Panc1 (cell line): ENCODE measurements around the gene RCBTB2.

ENCODE experiments used
- POLR2AphosphoS5 ChIP-seq: IDR thresholded peaks from 2 replicates; pipeline ENCODE4 v1.6.1; 2012; ENCODE audit warnings: mild to moderate bottlenecking, low read depth, low read length, moderate library complexity
- SIN3A ChIP-seq: IDR thresholded peaks from 2 replicates; pipeline ENCODE4 v1.6.1; 2012; ENCODE audit warnings: low read depth, mild to moderate bottlenecking, low read length, moderate library complexity, borderline replicate concordance; ENCODE audit not compliant: insufficient read depth
- TF ChIP-seq, protein P1 (sequence below): fragments of 450-650 bp; IDR thresholded peaks from 2 replicates; pipeline ENCODE4 v1.5.1; 2017; ENCODE audit warnings: mild to moderate bottlenecking

DNA sequence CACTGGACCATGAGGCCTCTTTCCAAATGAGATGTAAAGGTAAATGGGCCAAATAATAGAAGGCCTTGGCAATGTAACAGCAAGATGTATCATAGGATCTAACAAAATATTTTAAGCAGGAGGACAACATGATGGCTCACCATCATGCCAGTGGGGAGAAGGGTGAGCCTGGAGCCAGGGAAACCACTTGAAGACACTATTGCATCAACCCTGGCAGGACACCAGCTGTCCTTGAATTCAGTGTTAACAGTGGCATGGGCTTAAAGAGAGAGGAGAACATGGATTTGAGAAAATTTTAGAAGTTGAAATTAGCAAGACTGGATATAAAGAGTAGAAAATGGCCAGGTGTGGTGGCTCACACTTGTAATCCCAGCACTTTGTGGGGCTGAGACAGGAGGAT is 6.7 kb upstream of the RCBTB2 start:
- TF ChIP-seq, protein P1, sequence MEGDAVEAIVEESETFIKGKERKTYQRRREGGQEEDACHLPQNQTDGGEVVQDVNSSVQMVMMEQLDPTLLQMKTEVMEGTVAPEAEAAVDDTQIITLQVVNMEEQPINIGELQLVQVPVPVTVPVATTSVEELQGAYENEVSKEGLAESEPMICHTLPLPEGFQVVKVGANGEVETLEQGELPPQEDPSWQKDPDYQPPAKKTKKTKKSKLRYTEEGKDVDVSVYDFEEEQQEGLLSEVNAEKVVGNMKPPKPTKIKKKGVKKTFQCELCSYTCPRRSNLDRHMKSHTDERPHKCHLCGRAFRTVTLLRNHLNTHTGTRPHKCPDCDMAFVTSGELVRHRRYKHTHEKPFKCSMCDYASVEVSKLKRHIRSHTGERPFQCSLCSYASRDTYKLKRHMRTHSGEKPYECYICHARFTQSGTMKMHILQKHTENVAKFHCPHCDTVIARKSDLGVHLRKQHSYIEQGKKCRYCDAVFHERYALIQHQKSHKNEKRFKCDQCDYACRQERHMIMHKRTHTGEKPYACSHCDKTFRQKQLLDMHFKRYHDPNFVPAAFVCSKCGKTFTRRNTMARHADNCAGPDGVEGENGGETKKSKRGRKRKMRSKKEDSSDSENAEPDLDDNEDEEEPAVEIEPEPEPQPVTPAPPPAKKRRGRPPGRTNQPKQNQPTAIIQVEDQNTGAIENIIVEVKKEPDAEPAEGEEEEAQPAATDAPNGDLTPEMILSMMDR, result no peak
- TF ChIP-seq POLR2AphosphoS5 (no peak), SIN3A (no peak)
